Urinary bladder (tissue), 4 donors: ENCODE data around the gene RAB31. TPM values are rescaled to one million over a fixed set of nuclear protein-coding genes. Genes with fewer than 3 reads are reported as not detected.

Experiments
- DNase-seq: peaks from one replicate; pipeline ENCODE4 v3.0.0-alpha.2; 2015; ENCODE audit errors: extremely low spot score
- H3K27ac ChIP-seq: one replicate; pipeline ENCODE4 v1.5.1; 2013; ENCODE audit warnings: low read depth, mild to moderate bottlenecking, moderate library complexity
- H3K36me3 ChIP-seq: one replicate; pipeline ENCODE4 v1.6.1; 2013; ENCODE audit warnings: mild to moderate bottlenecking, moderate library complexity; ENCODE audit not compliant: insufficient read depth
- H3K4me1 ChIP-seq: one replicate; pipeline ENCODE4 v1.6.1; 2013; ENCODE audit warnings: mild to moderate bottlenecking, moderate library complexity; ENCODE audit not compliant: insufficient read depth
- H3K4me3 ChIP-seq: one replicate; pipeline ENCODE4 v1.5.1; 2013; ENCODE audit warnings: low read depth, low read length
- WGBS: extraction: QIAGEN DNeasy Blood & Tissue Kit; methylation state at CpG from one replicate; pipeline ENCODE4 v1.1.7; 2013; 5-methylcytosine and 5-hydroxymethylcytosine counted together
- polyA plus RNA-seq: library from polyadenylated mRNA; stranded (reverse); fragments of 200-250 nt; gene quantifications from one replicate; pipeline ENCODE4 v1.2.3, GENCODE V29; 2013
- total RNA-seq: library from RNA; depleted of rRNA; stranded (reverse); fragments of >200 nt; gene quantifications from one replicate; pipeline ENCODE4 v1.2.3, GENCODE V29; 2014
- donor health status: healthy with polysubstance abuse.
- donor health status: healthy.

Gene RAB31
- total and polyA plus RNA-seq, 2 donors, result 37.1 to 77.2 TPM

DNA sequence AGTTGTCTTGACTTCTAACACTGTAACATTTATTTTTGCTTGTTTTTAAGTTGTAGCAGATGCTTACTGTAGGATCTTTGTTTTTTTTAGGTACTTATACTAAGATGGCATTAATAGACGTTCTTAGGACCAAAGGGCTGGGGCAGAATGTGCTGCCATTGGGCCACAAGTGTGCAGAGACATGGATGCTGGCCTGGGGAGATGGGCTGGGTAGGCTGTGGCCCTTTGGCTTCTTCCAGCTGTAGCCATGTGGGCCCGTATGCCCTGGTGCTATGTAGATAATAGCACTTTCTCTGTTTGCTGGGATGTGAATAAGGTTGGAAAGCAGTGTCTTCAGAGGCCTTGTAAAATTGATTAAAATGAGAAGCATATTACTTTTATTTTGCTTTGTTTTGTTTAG lies 18.8 kb downstream of the RAB31 start:
- Histone ChIP-seq H3K4me3 (no peak overlapping the region), H3K4me1 (no peaks in the 10 kb centered on the region), H3K36me3 (no peaks in the 10 kb centered on the region), H3K27ac (no peak overlapping the region)
- DNase-seq, result no peak
- WGBS, result 87% methylated on average over 2 of the region's 2 CpGs

DNA sequence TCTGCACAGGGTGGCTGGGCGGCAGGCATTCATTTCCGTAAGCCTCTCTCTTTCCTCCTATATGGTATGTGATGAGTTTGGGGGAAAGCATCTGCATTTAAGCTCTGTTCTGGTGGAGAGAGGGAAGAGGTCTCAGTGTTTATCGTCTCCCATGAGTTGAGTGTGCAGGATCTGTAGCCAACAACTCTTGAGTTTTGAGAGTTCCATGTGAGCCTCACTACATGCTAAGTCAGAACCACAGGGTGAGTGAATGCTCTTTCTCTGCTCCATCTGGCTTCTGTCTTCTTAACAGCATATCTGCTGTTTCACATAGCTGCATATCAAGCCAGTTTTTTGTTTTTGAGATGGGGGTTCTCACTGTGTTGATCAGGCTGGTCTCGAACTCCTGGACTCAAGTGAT lies 22.7 kb downstream of the RAB31 start:
- no peaks in the 10 kb centered on the region for H3K4me1 ChIP-seq
- 91% methylated on average over 4 of the region's 4 CpGs for WGBS
- H3K27ac ChIP-seq, result no peak overlapping the region
- no peak overlapping the region for H3K4me3 ChIP-seq
- no peaks in the 10 kb centered on the region for H3K36me3 ChIP-seq
- no peak for DNase-seq

DNA sequence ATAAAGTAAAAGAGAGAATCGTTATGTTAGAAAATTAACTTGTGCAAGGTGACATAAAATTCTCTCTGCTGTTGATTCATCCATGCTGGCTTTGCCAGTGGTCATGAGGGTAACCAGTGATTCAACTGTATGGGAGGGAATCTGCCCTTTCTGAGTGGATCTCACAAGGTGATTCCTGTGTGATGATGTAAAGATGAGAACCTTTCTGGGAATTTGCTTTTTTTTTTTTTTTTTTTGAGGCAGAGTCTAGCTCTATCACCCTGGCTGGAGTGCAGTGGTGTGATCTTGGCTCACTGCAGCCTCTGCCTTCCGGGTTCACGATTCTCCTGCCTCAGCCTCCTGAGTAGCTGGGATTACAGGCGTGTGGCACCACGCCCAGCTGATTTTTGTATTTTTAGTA lies 23.3 kb downstream of the RAB31 start:
- whole genome bisulfite sequencing, result 92% methylated on average over 5 of the region's 5 CpGs
- no peak overlapping the region for H3K27ac ChIP-seq
- H3K4me3 ChIP-seq, result no peak overlapping the region
- no peaks in the 10 kb centered on the region for H3K4me1 ChIP-seq
- H3K36me3 ChIP-seq, result no peaks in the 10 kb centered on the region
- DNase-seq, result no peak

DNA sequence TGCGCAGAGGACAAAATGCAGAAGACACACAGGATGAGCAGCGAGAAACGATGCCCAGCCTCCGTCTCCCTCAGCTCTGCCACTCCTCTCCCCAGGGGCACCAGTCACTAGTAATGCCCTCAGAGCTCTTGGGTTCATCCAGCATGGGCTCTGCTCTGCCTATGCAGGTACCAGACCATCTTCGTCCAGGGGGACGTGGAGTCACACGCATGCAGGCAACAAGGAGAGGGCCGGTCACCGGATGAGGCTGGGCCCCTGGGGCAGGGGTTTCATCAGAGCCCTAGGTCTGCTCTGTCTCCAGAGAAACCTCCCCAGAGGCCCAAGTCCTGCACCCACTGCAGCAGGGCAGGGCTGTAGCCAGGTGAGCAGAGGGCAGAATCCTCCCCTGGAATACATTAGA lies 23.9 kb downstream of the RAB31 start:
- 88% methylated on average over 9 of the region's 9 CpGs for whole genome bisulfite sequencing
- no peak overlapping the region for H3K27ac ChIP-seq
- no peaks in the 10 kb centered on the region for H3K4me1 ChIP-seq
- no peaks in the 10 kb centered on the region for H3K36me3 ChIP-seq
- DNase-seq, result no peak
- H3K4me3 ChIP-seq, result no peak overlapping the region

DNA sequence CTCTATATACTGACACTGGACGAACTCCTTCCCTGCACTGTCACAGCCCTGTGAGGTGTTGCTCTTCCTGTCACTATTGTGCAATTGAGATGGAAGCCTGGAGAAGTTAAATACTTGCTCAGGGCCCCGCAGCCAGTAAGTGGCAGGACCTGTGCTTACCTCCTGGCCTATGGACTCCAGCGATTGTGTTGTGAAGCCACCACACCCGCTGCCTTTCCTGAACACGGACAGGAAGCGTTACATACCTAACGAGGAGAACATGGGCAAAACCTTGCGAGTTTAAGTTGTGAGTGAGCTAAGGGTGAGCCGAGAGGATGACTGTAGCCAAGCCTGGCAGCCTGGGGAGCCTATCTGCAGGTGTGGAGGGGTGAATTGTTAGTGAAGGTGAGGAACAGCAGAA lies 26.1 kb downstream of the RAB31 start:
- DNase-seq, result no peak
- Histone ChIP-seq H3K27ac (no peak overlapping the region), H3K4me1 (no peaks in the 10 kb centered on the region), H3K36me3 (no peaks in the 10 kb centered on the region), H3K4me3 (no peak overlapping the region)
- 68% methylated on average over 9 of the region's 9 CpGs for WGBS

DNA sequence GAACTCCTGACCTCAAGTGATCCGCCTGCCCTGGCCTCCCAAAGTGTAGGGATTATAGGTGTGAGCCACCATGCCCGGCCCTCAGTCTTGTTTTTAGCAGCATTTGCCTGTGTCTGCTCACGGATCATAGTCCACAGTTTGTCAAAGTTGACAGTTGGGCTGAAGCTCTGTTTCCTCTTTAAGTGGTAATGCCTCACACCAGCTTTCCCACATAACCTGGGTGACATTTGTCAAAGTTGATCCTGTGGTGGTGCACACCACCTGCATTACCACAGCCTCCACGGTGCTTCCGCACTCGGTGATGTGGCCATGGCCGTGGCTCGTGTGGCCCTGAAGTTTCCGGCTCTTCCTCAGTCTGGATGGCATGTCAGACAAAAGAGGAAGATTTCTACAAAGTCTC lies 27.1 kb downstream of the RAB31 start:
- 92% methylated on average over 9 of the region's 9 CpGs for WGBS
- Histone ChIP-seq H3K4me1 (no peaks in the 10 kb centered on the region), H3K4me3 (no peak overlapping the region), H3K27ac (no peak overlapping the region), H3K36me3 (no peaks in the 10 kb centered on the region)
- DNase-seq, result no peak

DNA sequence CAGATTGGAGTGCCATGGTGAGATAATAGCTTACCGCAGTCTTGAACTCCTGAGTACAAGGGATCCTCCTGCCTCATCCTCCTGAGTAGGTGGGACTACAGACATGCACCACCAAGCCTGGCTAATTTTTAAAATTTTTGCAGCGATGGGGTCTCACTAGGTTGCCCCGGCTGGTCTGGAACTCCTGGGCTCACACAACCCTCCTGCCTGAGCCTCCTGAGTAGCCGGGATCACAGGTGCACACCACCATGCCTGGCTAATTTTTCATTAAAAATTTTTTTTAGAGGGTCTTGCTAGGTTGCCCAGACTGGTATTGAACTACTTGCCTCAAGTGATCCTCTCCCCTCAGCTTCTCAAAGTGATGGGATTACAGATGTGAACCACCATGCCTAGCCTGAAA lies 27.8 kb downstream of the RAB31 start:
- H3K4me3 ChIP-seq, result no peak overlapping the region
- DNase-seq, result no peak
- no peaks in the 10 kb centered on the region for H3K4me1 ChIP-seq
- 74% methylated on average over 4 of the region's 4 CpGs for WGBS
- H3K27ac ChIP-seq, result no peak overlapping the region
- H3K36me3 ChIP-seq, result no peaks in the 10 kb centered on the region

DNA sequence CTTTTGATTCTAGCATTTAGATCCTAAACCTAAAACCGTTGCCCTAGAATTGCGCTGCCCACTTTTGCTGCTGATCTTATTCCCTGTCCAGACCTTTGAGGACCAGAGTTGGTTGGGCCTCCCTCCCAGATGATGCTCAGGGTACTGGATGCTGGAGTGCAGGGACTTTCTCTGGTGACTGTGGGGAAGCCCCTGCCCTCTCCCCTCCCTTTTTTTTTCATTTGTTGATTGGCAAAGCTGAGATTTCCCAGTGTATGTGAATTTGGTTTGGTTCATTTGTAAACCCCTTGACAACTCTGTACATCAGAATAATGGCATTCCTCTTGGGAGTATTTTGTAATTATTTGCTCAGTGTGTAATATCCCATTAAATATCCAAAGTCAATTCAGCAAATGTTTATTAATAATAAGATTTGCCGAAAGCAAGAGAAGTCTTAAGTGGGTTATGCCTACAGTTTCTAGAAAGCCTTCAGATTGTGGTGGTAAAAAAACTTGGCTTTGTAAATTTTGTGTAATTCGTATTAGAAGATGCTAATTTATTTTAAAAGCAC lies 28.3 kb downstream of the RAB31 start:
- Histone ChIP-seq H3K36me3 (no peaks in the 10 kb centered on the region), H3K4me3 (no peak overlapping the region), H3K27ac (no peak overlapping the region), H3K4me1 (no peaks in the 10 kb centered on the region)
- WGBS, result 47% methylated on average over 4 of the region's 4 CpGs
- no peak for DNase-seq

DNA sequence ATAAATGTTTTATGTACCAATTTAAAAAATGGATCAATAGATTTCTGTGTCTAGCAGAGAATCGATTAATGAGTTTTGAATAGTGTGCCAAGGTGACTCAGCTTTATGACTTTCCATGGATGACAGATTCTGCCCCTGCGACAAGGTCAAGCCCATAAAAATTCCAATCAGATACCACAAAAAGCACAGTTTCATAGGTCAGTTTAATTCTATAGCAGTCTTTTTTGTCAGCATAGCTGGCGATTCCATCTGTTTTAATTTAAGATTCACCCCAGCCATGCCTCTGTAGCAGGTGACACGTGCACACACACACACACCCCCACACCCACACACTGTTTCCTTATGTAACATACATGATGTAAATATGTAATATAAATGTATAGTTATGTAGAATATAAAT lies 28.9 kb downstream of the RAB31 start:
- Histone ChIP-seq H3K27ac (no peak overlapping the region), H3K36me3 (no peaks in the 10 kb centered on the region), H3K4me1 (no peaks in the 10 kb centered on the region), H3K4me3 (no peak overlapping the region)
- DNase-seq, result no peak
- 61% methylated on average over 4 of the region's 4 CpGs for WGBS

DNA sequence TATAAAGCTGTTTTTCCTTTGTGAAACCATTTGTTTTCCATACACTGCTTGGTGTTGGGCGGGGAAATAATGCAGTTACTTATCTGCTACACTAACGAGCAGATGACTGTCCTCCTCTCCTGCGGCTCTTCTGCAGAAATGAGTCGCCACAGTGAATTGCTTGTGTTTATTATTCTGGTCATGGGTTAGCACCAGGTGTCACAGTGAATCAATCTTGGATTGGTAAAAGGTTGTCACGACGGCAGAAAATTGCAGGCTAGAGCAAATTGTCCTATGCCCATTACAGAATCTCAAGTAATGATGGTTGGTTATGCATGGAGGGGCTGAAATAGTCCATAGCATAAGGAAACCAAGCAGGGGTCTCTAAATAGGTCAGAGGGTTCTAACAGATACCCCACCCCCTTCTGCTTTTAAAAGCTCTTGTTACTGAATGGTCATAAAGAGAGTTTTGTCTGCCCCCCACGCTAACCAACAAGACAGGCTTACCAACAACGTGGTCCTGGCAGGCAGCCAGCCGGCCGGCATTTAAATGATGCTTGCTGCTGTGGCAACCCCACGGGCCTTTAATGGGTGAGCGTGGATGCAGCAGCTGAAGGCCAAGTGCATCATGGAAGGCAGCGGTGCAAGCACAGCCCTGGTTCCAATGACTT lies 29.5 kb downstream of the RAB31 start:
- no peak for DNase-seq
- Histone ChIP-seq H3K4me1 (no peaks in the 10 kb centered on the region), H3K4me3 (no peak overlapping the region), H3K27ac (no peak overlapping the region), H3K36me3 (no peaks in the 10 kb centered on the region)
- 61% methylated on average over 13 of the region's 13 CpGs for WGBS

DNA sequence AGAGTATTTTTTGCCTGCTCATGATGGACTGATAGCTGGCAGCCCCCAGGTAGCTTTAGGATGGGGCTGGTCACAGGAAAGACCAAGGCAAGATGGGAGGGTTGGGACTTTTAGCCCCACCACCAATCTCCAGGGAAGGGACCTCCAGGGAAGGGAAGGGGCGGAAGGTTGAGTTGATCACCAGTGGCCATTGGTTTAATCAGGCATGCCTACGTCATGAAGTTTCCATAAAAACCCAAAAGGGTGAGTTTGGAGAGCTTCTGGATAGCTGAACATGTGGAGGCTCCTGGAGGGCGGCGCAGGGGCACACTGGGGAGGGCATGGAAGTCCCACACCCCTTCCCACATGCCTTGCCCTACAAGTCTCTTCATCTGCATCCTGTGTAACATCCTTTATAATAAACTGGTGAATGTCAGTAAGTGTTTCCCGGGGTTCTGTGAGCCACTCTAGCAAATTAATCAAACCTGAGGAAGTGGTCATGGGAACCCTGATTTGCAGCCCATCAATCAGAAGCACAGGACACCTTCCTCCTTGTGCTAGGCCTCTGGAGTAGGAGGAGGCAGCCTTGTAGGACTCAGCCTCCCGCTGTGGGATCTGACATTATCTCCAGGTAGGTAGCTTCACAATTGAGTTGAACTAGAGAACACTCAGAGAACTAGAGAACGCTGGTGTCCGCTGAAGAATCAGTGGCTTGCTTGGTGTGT lies 30.3 kb downstream of the RAB31 start:
- no peaks in the 10 kb centered on the region for H3K4me1 ChIP-seq
- no peak overlapping the region for H3K27ac ChIP-seq
- no peaks in the 10 kb centered on the region for H3K36me3 ChIP-seq
- WGBS, result 89% methylated on average over 8 of the region's 8 CpGs
- H3K4me3 ChIP-seq, result no peak overlapping the region
- DNase-seq, result no peak

DNA sequence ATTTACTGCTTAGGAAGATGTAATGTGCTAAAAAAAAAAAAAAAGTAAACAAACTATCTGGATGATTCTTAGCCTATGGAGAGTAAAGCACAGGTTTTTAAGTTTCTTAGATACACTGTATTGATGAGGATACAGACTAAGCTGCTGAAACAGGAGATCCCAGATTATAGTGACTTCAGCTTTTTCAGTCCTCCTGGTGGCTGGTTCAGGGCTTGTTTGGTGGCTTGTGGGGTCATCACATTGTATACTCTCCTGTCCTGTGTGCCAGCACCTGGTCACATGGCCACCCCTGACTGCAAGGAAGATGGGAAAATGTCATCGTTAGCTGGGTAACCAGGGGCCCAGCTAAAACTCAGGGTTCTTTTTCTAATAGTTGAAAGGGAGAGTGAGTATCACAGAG lies 31.4 kb downstream of the RAB31 start:
- no peak overlapping the region for H3K4me3 ChIP-seq
- no peaks in the 10 kb centered on the region for H3K4me1 ChIP-seq
- H3K36me3 ChIP-seq, result no peaks in the 10 kb centered on the region
- no peak for DNase-seq
- WGBS, result 92% methylated on average over 1 of the region's 1 CpG
- H3K27ac ChIP-seq, result no peak overlapping the region

DNA sequence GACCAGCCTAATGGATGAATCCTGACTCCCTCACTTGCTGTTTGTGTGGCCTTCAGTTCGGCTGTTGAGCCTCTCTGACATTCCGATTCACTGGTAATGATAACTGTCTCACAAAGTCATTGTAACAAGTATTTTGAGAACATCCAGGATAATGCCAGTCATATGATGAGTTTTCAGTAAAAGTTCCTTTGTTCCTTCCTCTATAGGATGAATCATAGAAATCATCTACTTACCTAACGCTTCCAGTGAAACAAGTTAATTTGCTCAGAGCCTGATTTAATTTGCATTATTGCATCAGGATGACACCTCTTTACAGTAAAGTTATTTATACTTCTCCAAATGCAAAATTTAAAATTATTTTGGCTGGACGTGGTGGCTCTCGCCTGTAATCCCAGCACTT lies 32.0 kb downstream of the RAB31 start:
- 93% methylated on average over 5 of the region's 5 CpGs for WGBS
- H3K27ac ChIP-seq, result no peak overlapping the region

DNA sequence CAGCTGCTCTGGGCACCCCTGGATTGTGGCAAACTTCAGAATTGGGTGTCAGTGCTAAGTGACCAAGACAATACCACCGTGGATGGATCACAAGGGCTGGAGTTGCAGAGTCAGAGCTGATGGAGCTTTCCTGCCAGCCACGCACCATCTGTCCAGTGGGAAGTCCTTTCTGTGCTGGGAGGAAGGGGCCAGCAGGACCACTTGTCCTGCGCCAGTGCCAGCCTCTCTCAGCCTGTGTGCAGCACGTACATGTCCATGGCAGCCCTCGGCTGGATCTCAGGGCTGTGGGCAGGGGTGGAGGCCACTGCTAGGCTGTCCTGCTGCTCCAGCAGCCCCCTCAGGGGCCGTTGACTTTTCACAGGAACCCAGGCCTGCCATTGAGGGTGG lies 33.3 kb downstream of the RAB31 start:
- WGBS, result 91% methylated on average over 6 of the region's 6 CpGs
- no peak overlapping the region for H3K4me3 ChIP-seq
- H3K36me3 ChIP-seq, result no peaks in the 10 kb centered on the region
- H3K4me1 ChIP-seq, result no peaks in the 10 kb centered on the region
- no peak for DNase-seq
- no peak overlapping the region for H3K27ac ChIP-seq

More for the DNA sequence above, 32.0 kb downstream of the RAB31 start:
- H3K4me1 ChIP-seq, result no peaks in the 10 kb centered on the region
- no peaks in the 10 kb centered on the region for H3K36me3 ChIP-seq
- H3K4me3 ChIP-seq, result no peak overlapping the region
- no peak for DNase-seq
